ENCODE results near the gene REPIN1.
A peak's percentile ranks its signal among the peaks of the same experiment; 100 is the strongest.

The REPIN1 gene

GRCh38 chr7:150407588-150408392 lies 39.2 kb downstream of the REPIN1 start:
- no peak for DNase-seq (ENCODE audit: low spot score)

- DNase-seq (ENCODE audit: low spot score), result no peak
Measured at GRCh38 chr7:150408393-150409299, 40.0 kb downstream of the REPIN1 start.

- DNase-seq (ENCODE audit: low spot score), result no peak
Measured at GRCh38 chr7:150409300-150410030, 40.8 kb downstream of the REPIN1 start.

- DNase-seq (ENCODE audit: low spot score), result no peak
Measured at GRCh38 chr7:150410131-150410530, 41.5 kb downstream of the REPIN1 start.

GRCh38 chr7:150410680-150411346 lies 42.2 kb downstream of the REPIN1 start:
- no peak for DNase-seq (ENCODE audit: low spot score)

- no peak for DNase-seq (ENCODE audit: low spot score)
Measured at GRCh38 chr7:150411606-150412005, 43.0 kb downstream of the REPIN1 start.

GRCh38 chr7:150412016-150412415 lies 43.4 kb downstream of the REPIN1 start:
- DNase-seq (ENCODE audit: low spot score), result no peak

- DNase-seq (ENCODE audit: low spot score), result no peak
Measured at GRCh38 chr7:150412518-150413488, 44.2 kb downstream of the REPIN1 start.

GRCh38 chr7:150413640-150414081 lies 45.0 kb downstream of the REPIN1 start:
- no peak for DNase-seq (ENCODE audit: low spot score)

- no peak for DNase-seq (ENCODE audit: low spot score)
Measured at GRCh38 chr7:150415161-150416153, 46.8 kb downstream of the REPIN1 start.

GRCh38 chr7:150417239-150417638 lies 48.6 kb downstream of the REPIN1 start:
- DNase-seq (ENCODE audit: low spot score), result no peak

- DNase-seq (ENCODE audit: low spot score), result no peak
Measured at GRCh38 chr7:150417863-150418262, 49.2 kb downstream of the REPIN1 start.

- DNase-seq (ENCODE audit: low spot score), result no peak
Measured at GRCh38 chr7:150420242-150420641, 51.6 kb downstream of the REPIN1 start.

- peak; percentile 85 for DNase-seq (ENCODE audit: low spot score)
Measured at GRCh38 chr7:150420987-150421674, 52.5 kb downstream of the REPIN1 start.

- no peak for DNase-seq (ENCODE audit: low spot score)
Measured at GRCh38 chr7:150421831-150422230, 53.2 kb downstream of the REPIN1 start.
